Measurements from ENCODE around the gene SCYGR1.
"Not testable (repeated sequence)": the region's sequence is repeated elsewhere in the genome, so short reads cannot be mapped to it uniquely, and the experiment has no call there.

Gene SCYGR1, protein sequence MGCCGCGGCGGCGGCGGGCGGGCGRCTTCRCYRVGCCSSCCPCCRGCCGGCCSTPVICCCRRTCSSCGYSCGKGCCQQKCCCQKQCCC

GRCh38 chr2:227387583-227387982 is at the start of gene SCYGR1:
Gene SCYGR1 (minus strand): TSS chr2:227387949. CDS start chr2:227387949, 0 bp downstream.
- H3K36me3 Mint-ChIP-seq, H3K27me3 Mint-ChIP-seq, H3K4me3 Mint-ChIP-seq, H3K9me3 Mint-ChIP-seq, H3K27ac Mint-ChIP-seq: not testable (repeated sequence)
- peaks cover 21% of the 10 kb centered on the region for H3K4me1 Mint-ChIP-seq

DNA sequence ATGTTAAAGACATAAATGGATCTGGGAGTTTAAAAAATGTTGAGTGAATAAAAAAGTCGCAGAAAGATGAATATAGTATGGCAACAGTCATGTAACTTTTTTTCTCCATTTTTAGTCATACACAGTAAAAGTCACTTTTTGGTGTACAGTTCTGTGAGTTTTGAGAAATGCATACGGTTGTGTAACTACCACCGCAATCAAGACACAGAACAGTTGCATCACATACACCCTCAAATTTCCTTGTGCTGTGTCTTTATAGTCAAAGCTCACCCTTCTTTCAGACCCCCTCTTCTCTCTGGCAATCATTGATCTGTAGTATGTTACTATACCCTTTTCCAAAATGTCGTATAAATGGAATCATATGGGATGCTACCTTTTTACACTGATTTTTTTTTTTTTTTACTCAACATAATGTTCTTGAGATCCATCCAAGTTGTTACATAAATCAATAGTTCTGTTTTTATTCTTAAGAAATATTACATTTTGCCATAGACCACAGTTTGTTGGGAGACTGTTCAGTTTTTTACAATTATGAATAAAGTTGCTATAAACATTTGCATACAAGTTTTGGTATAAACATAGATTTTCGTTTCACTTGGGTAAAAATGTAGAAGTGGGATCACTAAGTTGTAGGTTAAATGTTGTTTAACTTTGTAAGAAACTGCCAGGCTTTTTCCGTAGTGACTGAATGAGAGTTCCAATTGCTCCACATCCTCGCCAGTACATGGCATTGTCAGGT is 48.9 kb upstream of the SCYGR1 start:
- Mint-ChIP-seq H3K36me3 (peaks cover 11% of the 10 kb centered on the region), H3K4me3 (no peak overlapping the region), H3K9me3 (peaks cover 14% of the 10 kb centered on the region), H3K27ac (no peak overlapping the region), H3K4me1 (no peaks in the 10 kb centered on the region), H3K27me3 (no peaks in the 10 kb centered on the region)

- no peak overlapping the region for H3K27ac Mint-ChIP-seq
- no peaks in the 10 kb centered on the region for H3K27me3 Mint-ChIP-seq
- H3K4me1 Mint-ChIP-seq: peaks cover 3% of the 10 kb centered on the region
- H3K9me3 Mint-ChIP-seq: peaks cover 14% of the 10 kb centered on the region
- H3K4me3 Mint-ChIP-seq: no peak overlapping the region
- peaks cover 11% of the 10 kb centered on the region for H3K36me3 Mint-ChIP-seq
Measured at GRCh38 chr2:227433171-227433570, 45.4 kb upstream of the SCYGR1 start.

GRCh38 chr2:227430639-227431038 is 42.9 kb upstream of the SCYGR1 start:
- H3K4me3 Mint-ChIP-seq: no peak overlapping the region
- H3K9me3 Mint-ChIP-seq: peaks cover 9% of the 10 kb centered on the region
- peaks cover 3% of the 10 kb centered on the region for H3K4me1 Mint-ChIP-seq
- no peak overlapping the region for H3K27ac Mint-ChIP-seq
- H3K36me3 Mint-ChIP-seq: peaks cover 11% of the 10 kb centered on the region
- H3K27me3 Mint-ChIP-seq: no peaks in the 10 kb centered on the region

GRCh38 chr2:227428731-227429285 is 41.1 kb upstream of the SCYGR1 start:
- H3K4me1 Mint-ChIP-seq: peaks cover 3% of the 10 kb centered on the region
- H3K4me3 Mint-ChIP-seq: no peak overlapping the region
- H3K27ac Mint-ChIP-seq: no peak overlapping the region
- H3K9me3 Mint-ChIP-seq: peaks cover 9% of the 10 kb centered on the region
- H3K27me3 Mint-ChIP-seq: no peaks in the 10 kb centered on the region
- H3K36me3 Mint-ChIP-seq: peaks cover 11% of the 10 kb centered on the region

GRCh38 chr2:227423656-227424499 is 36.1 kb upstream of the SCYGR1 start:
- H3K4me1 Mint-ChIP-seq: peaks cover 3% of the 10 kb centered on the region
- peak overlapping the region; percentile 37 for H3K27ac Mint-ChIP-seq
- no peaks in the 10 kb centered on the region for H3K36me3 Mint-ChIP-seq
- H3K4me3 Mint-ChIP-seq: no peak overlapping the region
- no peaks in the 10 kb centered on the region for H3K27me3 Mint-ChIP-seq
- H3K9me3 Mint-ChIP-seq: no peaks in the 10 kb centered on the region

DNA sequence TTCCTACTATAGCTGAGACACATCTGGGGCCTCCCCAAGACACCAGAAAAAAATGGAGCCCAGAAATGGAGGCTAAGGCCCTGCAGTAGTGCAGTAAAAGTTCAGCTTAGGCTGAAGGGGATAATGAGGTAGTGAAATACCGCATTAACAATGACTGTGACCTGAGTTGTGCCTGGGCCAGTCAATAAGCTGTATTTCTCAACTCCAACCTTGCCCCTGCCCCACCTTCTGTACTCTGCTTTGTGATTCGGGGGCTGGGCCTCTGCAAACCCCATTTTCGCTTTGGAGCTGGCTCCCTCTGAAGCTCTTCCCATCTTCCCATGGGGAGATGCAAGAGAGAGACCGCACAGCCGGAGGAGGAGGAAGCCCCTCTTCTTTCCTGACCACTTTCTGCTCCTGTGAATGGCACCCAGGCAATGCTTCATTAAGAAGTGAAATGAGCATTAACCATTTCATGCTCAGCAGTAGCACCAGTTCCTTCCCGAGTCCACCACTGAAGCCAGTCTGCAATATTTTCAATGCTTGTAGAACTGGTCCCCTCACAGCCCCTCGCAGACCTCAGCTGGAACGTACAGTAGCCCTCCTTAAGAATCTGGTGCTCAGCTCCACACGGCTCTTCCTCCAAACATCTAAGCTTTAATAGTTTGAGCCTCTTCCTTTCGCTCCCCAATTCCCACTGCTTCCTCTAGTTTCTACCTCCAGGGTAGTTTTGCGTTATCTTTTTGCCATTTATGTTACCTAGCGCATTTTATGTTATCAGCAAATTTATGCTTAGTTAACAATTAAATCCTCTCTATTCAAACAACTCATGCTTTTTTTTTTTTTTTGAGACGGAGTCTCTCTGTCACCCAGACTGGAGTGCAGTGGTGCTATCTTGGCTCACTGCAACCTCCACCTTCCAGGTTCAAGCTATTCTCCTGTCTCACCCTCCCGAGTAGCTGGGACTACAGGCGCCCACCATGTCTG is 32.6 kb upstream of the SCYGR1 start:
- Mint-ChIP-seq H3K36me3 (no peaks in the 10 kb centered on the region), H3K4me1 (peaks cover 14% of the 10 kb centered on the region), H3K9me3 (no peaks in the 10 kb centered on the region), H3K4me3 (no peak overlapping the region), H3K27me3 (no peaks in the 10 kb centered on the region), H3K27ac (no peak overlapping the region)

DNA sequence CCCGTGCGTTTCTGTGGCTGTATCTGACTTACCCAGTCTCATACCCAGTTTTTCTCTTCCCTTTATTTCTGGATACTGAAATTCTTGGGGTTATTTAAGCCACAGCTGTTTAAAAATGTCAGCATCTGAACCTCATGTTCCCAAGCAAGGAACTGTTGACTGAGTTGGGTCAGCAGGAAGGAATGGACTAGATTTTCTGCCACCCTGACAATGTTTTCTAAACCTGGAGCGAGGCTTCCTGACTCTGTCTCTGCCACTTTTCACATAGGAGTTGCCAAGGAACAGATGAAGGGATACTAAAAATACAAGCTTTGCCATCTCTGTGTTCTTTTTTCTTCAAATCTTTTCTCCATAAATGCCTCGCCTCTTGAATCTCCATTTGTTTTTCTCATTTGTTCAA is 29.0 kb upstream of the SCYGR1 start:
- Mint-ChIP-seq H3K27ac (peak overlapping the region; percentile 72), H3K9me3 (no peaks in the 10 kb centered on the region), H3K27me3 (no peaks in the 10 kb centered on the region), H3K4me3 (no peak overlapping the region), H3K36me3 (no peaks in the 10 kb centered on the region), H3K4me1 (peaks cover 42% of the 10 kb centered on the region)

GRCh38 chr2:227415538-227416424 is 28.0 kb upstream of the SCYGR1 start:
- no peaks in the 10 kb centered on the region for H3K36me3 Mint-ChIP-seq
- no peaks in the 10 kb centered on the region for H3K9me3 Mint-ChIP-seq
- peak overlapping the region; percentile 83 for H3K27ac Mint-ChIP-seq
- no peaks in the 10 kb centered on the region for H3K27me3 Mint-ChIP-seq
- H3K4me3 Mint-ChIP-seq: peak overlapping the region; percentile 15
- peaks cover 51% of the 10 kb centered on the region for H3K4me1 Mint-ChIP-seq

- H3K4me1 Mint-ChIP-seq: peaks cover 54% of the 10 kb centered on the region
- H3K27me3 Mint-ChIP-seq: no peaks in the 10 kb centered on the region
- H3K4me3 Mint-ChIP-seq: no peak overlapping the region
- H3K9me3 Mint-ChIP-seq: no peaks in the 10 kb centered on the region
- no peaks in the 10 kb centered on the region for H3K36me3 Mint-ChIP-seq
- H3K27ac Mint-ChIP-seq: peak overlapping the region; percentile 23
Measured at GRCh38 chr2:227414846-227415245, 27.1 kb upstream of the SCYGR1 start.

DNA sequence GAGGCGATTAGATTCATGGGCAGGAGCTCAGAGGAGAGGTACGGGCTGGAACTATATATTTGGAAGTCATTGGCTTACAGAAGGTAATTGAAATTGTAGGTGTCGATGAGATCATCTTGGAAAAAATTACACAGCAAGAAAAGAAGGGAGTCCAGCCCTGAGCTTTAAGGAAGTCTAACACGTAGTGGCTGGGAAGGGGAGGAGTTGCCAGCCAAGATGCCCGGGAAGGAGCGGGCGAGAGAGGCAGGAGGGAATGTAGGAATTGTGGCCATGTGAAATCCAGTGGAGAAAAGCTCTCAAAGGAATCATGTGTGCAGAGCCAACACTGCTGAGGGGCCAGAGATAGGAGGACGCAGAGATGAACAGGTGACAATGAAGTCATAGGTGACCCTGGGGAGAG is 25.6 kb upstream of the SCYGR1 start:
- no peaks in the 10 kb centered on the region for H3K36me3 Mint-ChIP-seq
- no peaks in the 10 kb centered on the region for H3K27me3 Mint-ChIP-seq
- H3K4me1 Mint-ChIP-seq: peaks cover 57% of the 10 kb centered on the region
- H3K9me3 Mint-ChIP-seq: no peaks in the 10 kb centered on the region
- peak overlapping the region; percentile 74 for H3K27ac Mint-ChIP-seq
- H3K4me3 Mint-ChIP-seq: peak overlapping the region; percentile 54

DNA sequence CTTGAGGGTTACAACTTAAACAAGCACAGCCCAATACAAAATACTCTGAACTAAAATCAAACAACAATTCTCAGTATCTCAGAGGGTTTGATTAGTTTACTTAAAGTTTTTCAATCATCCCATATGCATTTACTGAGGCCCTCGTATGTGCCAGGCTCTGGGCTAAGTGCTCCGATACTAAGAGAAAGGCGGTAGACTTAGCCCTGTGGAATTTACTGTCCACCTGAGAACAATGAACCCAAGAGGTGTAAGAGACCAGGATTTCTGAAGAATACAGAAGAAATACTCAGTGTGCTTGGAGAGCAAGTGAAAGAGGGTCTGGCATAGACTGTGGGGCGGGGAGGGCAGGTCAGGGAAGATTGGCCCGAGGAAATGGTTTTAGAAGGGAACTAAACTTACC is 25.1 kb upstream of the SCYGR1 start:
- Mint-ChIP-seq H3K4me1 (peaks cover 57% of the 10 kb centered on the region), H3K9me3 (no peaks in the 10 kb centered on the region), H3K27me3 (no peaks in the 10 kb centered on the region), H3K27ac (peak overlapping the region; percentile 74), H3K4me3 (peak overlapping the region; percentile 54), H3K36me3 (no peaks in the 10 kb centered on the region)

- no peaks in the 10 kb centered on the region for H3K27me3 Mint-ChIP-seq
- H3K4me3 Mint-ChIP-seq: peak overlapping the region; percentile 51
- no peaks in the 10 kb centered on the region for H3K36me3 Mint-ChIP-seq
- peaks cover 62% of the 10 kb centered on the region for H3K4me1 Mint-ChIP-seq
- H3K27ac Mint-ChIP-seq: peak overlapping the region; percentile 95
- H3K9me3 Mint-ChIP-seq: no peaks in the 10 kb centered on the region
Measured at GRCh38 chr2:227411990-227412350, 24.2 kb upstream of the SCYGR1 start.

DNA sequence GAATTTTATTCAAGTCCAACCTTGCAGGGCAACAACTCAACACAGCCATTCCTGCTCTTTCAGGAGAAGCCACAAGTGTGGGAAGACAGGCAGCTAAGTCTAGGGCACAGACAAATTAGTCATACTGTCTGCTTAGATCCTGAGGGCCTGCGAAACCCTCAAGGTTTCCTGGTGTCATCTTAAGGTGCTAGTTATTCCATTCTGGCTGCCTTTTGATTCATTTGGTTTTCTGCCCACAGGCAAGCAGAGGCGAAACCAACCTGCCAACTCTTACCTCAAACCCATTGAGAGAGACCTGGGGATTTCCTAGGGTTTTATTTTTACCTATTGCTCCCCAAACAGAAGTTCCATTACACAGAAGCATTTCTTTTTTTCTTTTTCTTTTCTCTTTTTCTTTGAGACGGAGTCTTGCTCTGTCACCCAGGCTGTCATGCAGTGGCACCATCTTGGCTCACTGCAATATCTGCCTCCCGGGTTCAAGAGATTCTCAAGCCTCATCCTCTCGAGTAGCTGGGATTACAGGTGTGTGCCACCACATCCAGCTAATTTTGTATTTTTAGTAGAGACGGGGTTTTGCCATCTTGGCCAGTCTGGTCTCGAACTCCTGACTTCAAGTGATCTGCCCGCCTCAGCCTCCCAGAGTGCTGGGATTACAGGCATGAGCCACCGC is 23.7 kb upstream of the SCYGR1 start:
- peak overlapping the region; percentile 95 for H3K27ac Mint-ChIP-seq
- H3K9me3 Mint-ChIP-seq: no peaks in the 10 kb centered on the region
- no peaks in the 10 kb centered on the region for H3K27me3 Mint-ChIP-seq
- no peaks in the 10 kb centered on the region for H3K36me3 Mint-ChIP-seq
- H3K4me1 Mint-ChIP-seq: peaks cover 62% of the 10 kb centered on the region
- H3K4me3 Mint-ChIP-seq: peak overlapping the region; percentile 79

Measured in activated naive CD4-positive, alpha-beta T cell treated with anti-CD3 and anti-CD28 coated beads, Interleukin-2, amount 50 U/mL, for 24 hours (primary cell).